Measurements from ENCODE around the gene BICC1. TPM values are rescaled to one million over a fixed set of nuclear protein-coding genes. Genes with fewer than 3 reads are reported as not detected.

Gene BICC1
- total RNA-seq, 4 donors from 2014 or later = 0.60 to 5.1 (median 2.2) TPM

DNA sequence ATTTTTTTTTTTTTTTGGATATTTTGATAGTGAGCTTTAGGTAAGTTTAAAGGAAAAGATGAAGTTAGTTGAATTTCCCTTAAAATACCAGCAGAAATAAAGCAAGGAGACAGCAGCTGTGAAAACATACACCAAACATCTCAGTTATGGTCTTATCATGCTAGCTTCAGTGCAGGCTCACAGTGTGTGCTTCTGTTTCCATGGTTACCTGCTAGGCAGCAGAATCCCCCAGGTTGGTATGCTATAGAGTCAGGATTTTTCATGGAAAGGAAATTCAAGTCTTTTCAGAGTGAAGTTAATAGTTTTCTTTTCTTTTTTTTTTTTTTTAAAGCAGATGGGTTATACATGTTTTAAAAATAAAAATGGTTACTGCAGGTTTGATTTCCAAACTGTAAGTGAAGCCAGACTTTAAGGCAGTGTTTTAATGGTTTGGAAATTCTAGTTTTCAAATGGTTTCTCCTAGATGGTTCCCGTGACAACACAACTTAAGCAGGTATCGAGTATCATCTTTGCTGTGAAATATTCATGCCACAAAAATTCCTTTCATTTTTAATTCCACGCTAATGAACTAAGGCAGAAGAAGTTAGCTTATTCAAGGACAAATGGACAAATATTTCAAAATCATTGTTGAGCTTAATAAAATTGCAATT is 230.9 kb downstream of the BICC1 start:
- in situ Hi-C loops (cut with MboI; ENCODE audit: low pct_ligation_motif_present in 1 of 4, low pct_unique_long_range_greater_than_20kb in 1 of 4, low sequenced_read_pairs in 3 of 4) (no loop called here), intact Hi-C loops (cut with DNase I; ENCODE audit: low total_unique reads) (no loop called here)
- Histone ChIP-seq H3K4me3 (no peak overlapping the region), H3K9me3 (no peaks in the 10 kb centered on the region), H3K27me3 (no peaks in the 10 kb centered on the region), H3K4me1 (peaks cover 0 to 6% (median 0%) of the 10 kb centered on the region in 4 donors), H3K36me3 (no peaks in the 10 kb centered on the region), H3K27ac (no peak overlapping the region)
- 79 to 83% methylated on average over 3 of the region's 3 CpGs for WGBS, 2 donors (ENCODE audit: low coverage in 1 of 2)
- TF ChIP-seq EP300 (IDR thresholded peaks at IDR 0.05; ENCODE audit: low read depth) (no peak), POLR2A (IDR thresholded peaks at IDR 0.05) (no peak), POLR2AphosphoS5 (IDR thresholded peaks at IDR 0.05) (no peak)
- TF ChIP-seq, protein P1, sequence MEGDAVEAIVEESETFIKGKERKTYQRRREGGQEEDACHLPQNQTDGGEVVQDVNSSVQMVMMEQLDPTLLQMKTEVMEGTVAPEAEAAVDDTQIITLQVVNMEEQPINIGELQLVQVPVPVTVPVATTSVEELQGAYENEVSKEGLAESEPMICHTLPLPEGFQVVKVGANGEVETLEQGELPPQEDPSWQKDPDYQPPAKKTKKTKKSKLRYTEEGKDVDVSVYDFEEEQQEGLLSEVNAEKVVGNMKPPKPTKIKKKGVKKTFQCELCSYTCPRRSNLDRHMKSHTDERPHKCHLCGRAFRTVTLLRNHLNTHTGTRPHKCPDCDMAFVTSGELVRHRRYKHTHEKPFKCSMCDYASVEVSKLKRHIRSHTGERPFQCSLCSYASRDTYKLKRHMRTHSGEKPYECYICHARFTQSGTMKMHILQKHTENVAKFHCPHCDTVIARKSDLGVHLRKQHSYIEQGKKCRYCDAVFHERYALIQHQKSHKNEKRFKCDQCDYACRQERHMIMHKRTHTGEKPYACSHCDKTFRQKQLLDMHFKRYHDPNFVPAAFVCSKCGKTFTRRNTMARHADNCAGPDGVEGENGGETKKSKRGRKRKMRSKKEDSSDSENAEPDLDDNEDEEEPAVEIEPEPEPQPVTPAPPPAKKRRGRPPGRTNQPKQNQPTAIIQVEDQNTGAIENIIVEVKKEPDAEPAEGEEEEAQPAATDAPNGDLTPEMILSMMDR (IDR thresholded peaks at IDR 0.05) = no peak
- DNase-seq = no peak

DNA sequence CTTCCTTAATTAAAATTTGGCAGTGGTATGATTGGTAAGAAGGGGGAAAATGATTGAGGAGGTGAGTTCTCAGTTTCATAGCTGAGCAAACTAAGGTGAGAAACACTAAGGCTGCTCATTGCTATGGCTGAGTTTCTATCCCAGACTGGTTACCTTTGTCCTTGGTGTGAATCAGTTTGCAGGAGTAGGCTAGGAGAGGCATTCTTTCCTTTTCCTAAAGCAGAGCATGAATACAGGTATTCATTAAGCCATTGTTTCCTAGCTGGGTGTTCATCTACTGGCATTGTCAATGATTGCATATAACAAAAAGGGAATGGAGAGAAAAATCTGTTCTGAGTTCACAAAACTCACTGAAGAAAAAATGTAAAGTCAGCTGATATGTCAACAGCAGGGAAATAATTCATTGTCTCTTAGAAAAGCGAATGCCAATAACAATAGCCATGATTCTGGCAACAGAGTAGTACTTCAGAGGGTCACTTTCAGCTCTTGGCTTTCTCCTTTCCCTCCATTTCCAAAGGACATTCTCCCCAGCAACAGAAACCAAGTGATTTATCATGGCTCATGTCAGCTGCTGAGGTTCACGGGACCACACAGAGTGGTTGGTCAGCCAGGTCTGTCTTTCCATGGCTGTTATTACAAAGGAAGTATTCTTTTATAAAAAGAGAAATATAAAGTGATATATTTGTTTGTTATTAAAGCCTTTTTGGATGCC is 234.0 kb downstream of the BICC1 start:
- 65 to 67% methylated on average over 2 of the region's 2 CpGs for WGBS, 2 donors (ENCODE audit: low coverage in 1 of 2)
- Histone ChIP-seq H3K9me3 (no peaks in the 10 kb centered on the region), H3K4me1 (peaks cover 0 to 6% (median 0%) of the 10 kb centered on the region in 4 donors), H3K27me3 (no peaks in the 10 kb centered on the region), H3K4me3 (no peak overlapping the region), H3K27ac (no peak overlapping the region), H3K36me3 (no peaks in the 10 kb centered on the region)
- no peak for TF ChIP-seq POLR2AphosphoS5 (IDR thresholded peaks at IDR 0.05)
- TF ChIP-seq POLR2A (IDR thresholded peaks at IDR 0.05) = no peak
- TF ChIP-seq, protein P1 (IDR thresholded peaks at IDR 0.05) = no peak
- TF ChIP-seq EP300 (IDR thresholded peaks at IDR 0.05; ENCODE audit: low read depth) = no peak
- intact Hi-C loops (cut with DNase I; ENCODE audit: low total_unique reads) = no loop called here
- in situ Hi-C loops (cut with MboI; ENCODE audit: low pct_ligation_motif_present in 1 of 4, low pct_unique_long_range_greater_than_20kb in 1 of 4, low sequenced_read_pairs in 3 of 4) = no loop called here
- DNase-seq = no peak

DNA sequence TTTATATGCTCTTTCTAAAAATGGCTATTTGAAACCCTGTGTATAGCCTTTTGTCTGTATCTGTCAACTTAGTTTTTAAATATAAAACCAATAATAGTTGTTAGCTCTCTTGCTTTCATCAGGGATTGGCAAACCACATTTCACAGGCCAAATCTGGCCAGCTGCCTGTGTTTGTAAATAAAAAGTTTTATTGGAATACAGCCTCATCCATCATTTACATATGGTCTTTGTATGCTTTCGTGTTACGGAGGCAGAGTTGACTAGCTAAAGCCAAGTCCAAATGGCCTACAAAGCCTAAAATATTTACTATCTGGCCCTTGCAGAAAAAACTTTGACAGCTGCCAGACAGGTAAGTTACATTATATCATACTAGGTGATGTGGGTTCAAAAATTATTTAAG is 235.0 kb downstream of the BICC1 start:
- Histone ChIP-seq H3K36me3 (no peaks in the 10 kb centered on the region), H3K27ac (no peak overlapping the region), H3K4me3 (no peak overlapping the region), H3K4me1 (peaks cover 0 to 6% (median 0%) of the 10 kb centered on the region in 4 donors), H3K27me3 (no peaks in the 10 kb centered on the region), H3K9me3 (no peaks in the 10 kb centered on the region)
- in situ Hi-C loops (cut with MboI; ENCODE audit: low pct_ligation_motif_present in 1 of 4, low pct_unique_long_range_greater_than_20kb in 1 of 4, low sequenced_read_pairs in 3 of 4) = no loop called here
- WGBS, 2 donors (ENCODE audit: low coverage in 1 of 2) = 38 to 60% methylated on average over 2 of the region's 2 CpGs
- intact Hi-C loops (cut with DNase I; ENCODE audit: low total_unique reads) = no loop called here
- no peak for DNase-seq
- TF ChIP-seq POLR2A (IDR thresholded peaks at IDR 0.05) = no peak
- TF ChIP-seq POLR2AphosphoS5 (IDR thresholded peaks at IDR 0.05) = no peak
- no peak for TF ChIP-seq EP300 (IDR thresholded peaks at IDR 0.05; ENCODE audit: low read depth)
- TF ChIP-seq, protein P1 (IDR thresholded peaks at IDR 0.05) = no peak

DNA sequence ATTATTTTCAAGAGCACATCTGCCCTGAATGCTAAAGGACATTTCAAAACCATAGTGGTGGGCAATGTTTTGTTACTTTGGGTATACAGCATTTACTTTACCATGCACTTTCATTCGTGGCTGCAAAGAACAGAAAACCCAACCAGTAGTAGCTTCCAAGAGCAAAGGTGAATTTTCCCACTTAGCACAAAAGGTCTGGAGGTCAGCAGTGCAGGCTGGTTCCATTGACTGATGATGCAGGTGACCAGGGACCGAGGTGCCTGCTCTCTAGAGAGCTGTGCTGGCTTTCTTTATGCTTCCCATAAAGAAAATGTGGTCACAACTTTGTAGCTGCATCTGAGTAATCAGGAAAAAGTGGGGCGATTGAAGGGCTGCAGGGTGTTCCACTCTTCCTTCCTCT is 240.0 kb downstream of the BICC1 start:
- Histone ChIP-seq H3K9me3 (no peaks in the 10 kb centered on the region), H3K36me3 (no peaks in the 10 kb centered on the region), H3K4me3 (no peak overlapping the region), H3K27me3 (no peaks in the 10 kb centered on the region), H3K4me1 (peaks cover 0 to 14% (median 0%) of the 10 kb centered on the region in 4 donors), H3K27ac (no peak overlapping the region)
- WGBS, 2 donors (ENCODE audit: low coverage in 1 of 2) = 75% methylated on average over 3 of the region's 3 CpGs; no CpG with 5 or more reads in 1 of the 2 donors
- TF ChIP-seq EP300 (IDR thresholded peaks at IDR 0.05; ENCODE audit: low read depth) (no peak), POLR2A (IDR thresholded peaks at IDR 0.05) (no peak), POLR2AphosphoS5 (IDR thresholded peaks at IDR 0.05) (no peak)
- TF ChIP-seq, protein P1 (IDR thresholded peaks at IDR 0.05) = no peak
- intact Hi-C loops (cut with DNase I; ENCODE audit: low total_unique reads) (no loop called here), in situ Hi-C loops (cut with MboI; ENCODE audit: low pct_ligation_motif_present in 1 of 4, low pct_unique_long_range_greater_than_20kb in 1 of 4, low sequenced_read_pairs in 3 of 4) (no loop called here)
- DNase-seq = no peak
